Testis (tissue), 3 donors: ENCODE data around the gene PRCC. TPM values are rescaled to one million over a fixed set of nuclear protein-coding genes. Genes with fewer than 3 reads are reported as not detected.

ENCODE experiments used
- DNase-seq: peaks from one replicate; pipeline ENCODE4 v3.0.0-alpha.2; 2019
- H3K27ac ChIP-seq, 2 donors: fragments of 200-600 bp; sonication (generic); one replicate each; pipeline ENCODE4 v1.5.1; 2019
- H3K27me3 ChIP-seq: fragments of 200-600 bp; sonication (generic); one replicate; pipeline ENCODE4 v1.5.1; 2019
- H3K36me3 ChIP-seq: fragments of 200-600 bp; sonication (generic); one replicate; pipeline ENCODE4 v1.5.1; 2017; ENCODE audit warnings: low read depth; ENCODE audit errors: missing control alignments
- H3K4me1 ChIP-seq: fragments of 200-600 bp; sonication (generic); one replicate; pipeline ENCODE4 v1.5.1; 2019
- H3K4me3 ChIP-seq, 2 donors: fragments of 200-600 bp; sonication (generic); one replicate each; pipeline ENCODE4 v1.5.1; 2017 to 2019
- H3K9me3 ChIP-seq: fragments of 200-600 bp; sonication (generic); one replicate; pipeline ENCODE4 v1.5.1; 2017
- CTCF ChIP-seq, 3 experiments: fragments of 450-650 bp in 2 of 3; fragments of 200-600 bp in 1 of 3; sonication (generic) in 1 of 3; IDR thresholded peaks; one replicate each; pipeline ENCODE4 v1.5.1; 2016 to 2019; ENCODE audit warnings: antibody characterized with exemption in 3 of 3, mild to moderate bottlenecking in 2 of 3, moderate library complexity in 1 of 3
- POLR2A ChIP-seq: fragments of 450-650 bp; IDR thresholded peaks from one replicate; pipeline ENCODE4 v1.6.1; 2017; ENCODE audit warnings: antibody characterized with exemption, mild to moderate bottlenecking, moderate library complexity
- WGBS, 2 donors: methylation state at CpG; one replicate each; pipeline ENCODE4 v1.1.5; 2018; 5-methylcytosine and 5-hydroxymethylcytosine counted together
- intact Hi-C: fragments of 100-400 bp; cut with DNase I; formaldehyde crosslinking; loops from one replicate; pipeline ENCODE4 v1.15.1; 2023; ENCODE audit warnings: low total_unique reads
- polyA plus RNA-seq: library from polyadenylated mRNA; stranded (reverse); fragments of 350-450 nt; fragmentation: Illumina TruSeq; extraction: RNeasy Lipid Tissue Mini Kit (QIAGEN cat#74804); gene quantifications from one replicate; pipeline ENCODE4 v1.2.3, GENCODE V29; 2014; ENCODE audit warnings: low read depth, low replicate concordance; ENCODE audit not compliant: insufficient read depth
- total RNA-seq, 2 donors: library from RNA; depleted of rRNA; stranded (reverse); fragments of >200 nt; gene quantifications; one replicate each; pipeline ENCODE4 v1.2.3, GENCODE V29; 2016

The PRCC gene
- total and polyA plus RNA-seq, 3 donors from 2014 or later: 53.3 to 68.3 (median 62.0) TPM

- WGBS, 2 donors: 91 to 92% methylated on average over 1 of the region's 1 CpG
- Histone ChIP-seq H3K36me3 (no peaks in the 10 kb centered on the region), H3K27me3 (no peaks in the 10 kb centered on the region), H3K9me3 (no peaks in the 10 kb centered on the region), H3K4me1 (peaks cover 4% of the 10 kb centered on the region), H3K27ac (no peak overlapping the region), H3K4me3 (no peak overlapping the region)
- intact Hi-C loops: no loop called here
- TF ChIP-seq CTCF (IDR thresholded peaks at IDR 0.05): no peak
- no peak for TF ChIP-seq POLR2A
- DNase-seq: no peak
These were observed 55.3 kb downstream of the PRCC start for GRCh38 chr1:156822680-156823079.

GRCh38 chr1:156823210-156823790 is 56.0 kb downstream of the PRCC start:
- WGBS, 2 donors: 97 to 98% methylated on average over 5 of the region's 5 CpGs
- Histone ChIP-seq H3K4me3 (no peak overlapping the region), H3K27ac (no peak overlapping the region), H3K9me3 (no peaks in the 10 kb centered on the region), H3K27me3 (no peaks in the 10 kb centered on the region), H3K36me3 (no peaks in the 10 kb centered on the region), H3K4me1 (peaks cover 4% of the 10 kb centered on the region)
- intact Hi-C loops: no loop called here
- no peak for DNase-seq
- TF ChIP-seq CTCF (IDR thresholded peaks at IDR 0.05) (no peak), POLR2A (no peak)

GRCh38 chr1:156826630-156827029 is 59.3 kb downstream of the PRCC start:
- intact Hi-C loops: no loop called here
- no peak for DNase-seq
- WGBS, 2 donors: 35 to 40% methylated on average over 1 of the region's 1 CpG

DNA sequence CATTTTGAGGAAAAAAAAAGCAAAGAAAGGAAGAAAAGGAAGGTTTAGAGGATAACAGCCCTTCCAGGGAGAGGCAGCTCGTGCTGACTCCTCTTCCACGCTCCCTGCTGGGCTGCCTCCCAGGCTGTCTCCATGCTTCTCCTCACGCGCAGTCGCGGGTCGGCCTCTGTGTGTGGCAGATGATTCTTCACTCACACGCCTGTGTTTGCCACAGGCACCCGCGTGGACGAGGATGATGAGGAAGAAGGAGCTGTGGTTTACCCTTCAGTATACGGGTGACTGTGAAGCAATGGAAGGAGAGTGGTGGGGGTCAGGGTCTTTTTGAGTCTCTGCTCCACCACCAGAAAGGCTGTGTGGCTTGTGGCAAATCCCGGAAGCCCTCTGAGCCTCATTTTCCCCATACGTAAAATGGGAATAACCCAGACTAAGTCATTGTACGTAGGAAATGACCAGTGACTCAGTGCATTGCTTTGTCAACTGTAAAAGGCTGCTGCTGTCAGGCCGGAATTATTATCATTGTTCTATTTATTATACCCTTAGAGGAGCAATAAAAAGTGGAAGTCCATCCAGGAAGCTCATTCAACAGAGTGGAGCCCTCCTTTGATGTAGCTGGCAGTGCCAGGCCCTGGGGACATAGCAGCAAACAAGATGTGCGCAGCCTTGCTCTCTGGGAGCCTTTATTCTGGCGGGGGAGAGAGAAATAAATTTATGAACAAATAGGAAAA is 61.2 kb downstream of the PRCC start:
- Histone ChIP-seq H3K9me3 (no peaks in the 10 kb centered on the region), H3K36me3 (no peaks in the 10 kb centered on the region), H3K27me3 (no peaks in the 10 kb centered on the region), H3K4me3 (no peak overlapping the region), H3K4me1 (peaks cover 4% of the 10 kb centered on the region), H3K27ac (no peak overlapping the region)
- WGBS, 2 donors: 82 to 85% methylated on average over 18 of the region's 18 CpGs
- intact Hi-C loops: no loop called here
- no peak for TF ChIP-seq POLR2A
- no peak for TF ChIP-seq CTCF (IDR thresholded peaks at IDR 0.05)
- no peak for DNase-seq

More at GRCh38 chr1:156826630-156827029, 59.3 kb downstream of the PRCC start:
- Histone ChIP-seq H3K36me3 (no peaks in the 10 kb centered on the region), H3K4me3 (no peak overlapping the region), H3K27ac (no peak overlapping the region), H3K27me3 (no peaks in the 10 kb centered on the region), H3K9me3 (no peaks in the 10 kb centered on the region), H3K4me1 (peaks cover 4% of the 10 kb centered on the region)
- TF ChIP-seq CTCF (IDR thresholded peaks at IDR 0.05): no peak
- no peak for TF ChIP-seq POLR2A
